Measurements from ENCODE around the gene RACK1.
A peak's percentile ranks its signal among the peaks of the same experiment; 100 is the strongest.

DNA sequence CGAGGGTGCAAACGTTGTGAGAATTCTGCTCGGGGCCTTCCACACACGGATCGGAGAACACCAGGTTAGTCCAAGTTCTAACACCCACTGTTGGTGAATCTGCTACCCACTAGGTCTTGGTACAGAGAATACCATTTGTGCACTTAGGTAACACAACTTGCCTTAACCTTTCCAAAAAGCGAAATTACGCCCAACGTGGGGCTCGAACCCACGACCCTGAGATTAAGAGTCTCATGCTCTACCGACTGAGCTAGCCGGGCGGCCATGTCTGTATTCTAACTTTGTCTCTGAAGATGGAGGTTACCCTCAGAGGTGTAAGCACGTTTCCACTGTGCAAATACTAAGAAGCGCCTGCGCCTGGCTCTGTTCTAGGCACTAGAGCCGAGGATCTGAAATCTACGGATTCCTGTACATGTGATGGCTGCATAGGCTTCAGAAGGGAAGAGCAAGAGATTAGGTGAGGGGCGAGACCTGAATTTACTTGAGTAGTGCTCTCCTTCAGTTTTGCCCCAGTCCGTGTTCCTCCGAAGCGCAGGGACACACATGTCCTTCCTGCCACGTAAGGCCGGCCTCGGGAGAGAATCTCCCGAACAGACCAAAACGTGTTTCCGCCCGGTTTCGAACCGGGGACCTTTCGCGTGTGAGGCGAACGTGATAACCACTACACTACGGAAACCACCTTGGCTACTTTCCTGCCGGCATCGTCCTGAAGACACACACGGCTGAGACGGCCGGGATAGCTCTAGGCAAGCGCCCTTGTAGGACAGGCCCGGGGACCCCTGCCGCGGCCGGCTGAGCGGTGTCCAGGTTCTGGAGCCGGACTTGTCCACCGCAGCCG is 21.7 kb downstream of the RACK1 start:
- TF ChIP-seq, protein P1, sequence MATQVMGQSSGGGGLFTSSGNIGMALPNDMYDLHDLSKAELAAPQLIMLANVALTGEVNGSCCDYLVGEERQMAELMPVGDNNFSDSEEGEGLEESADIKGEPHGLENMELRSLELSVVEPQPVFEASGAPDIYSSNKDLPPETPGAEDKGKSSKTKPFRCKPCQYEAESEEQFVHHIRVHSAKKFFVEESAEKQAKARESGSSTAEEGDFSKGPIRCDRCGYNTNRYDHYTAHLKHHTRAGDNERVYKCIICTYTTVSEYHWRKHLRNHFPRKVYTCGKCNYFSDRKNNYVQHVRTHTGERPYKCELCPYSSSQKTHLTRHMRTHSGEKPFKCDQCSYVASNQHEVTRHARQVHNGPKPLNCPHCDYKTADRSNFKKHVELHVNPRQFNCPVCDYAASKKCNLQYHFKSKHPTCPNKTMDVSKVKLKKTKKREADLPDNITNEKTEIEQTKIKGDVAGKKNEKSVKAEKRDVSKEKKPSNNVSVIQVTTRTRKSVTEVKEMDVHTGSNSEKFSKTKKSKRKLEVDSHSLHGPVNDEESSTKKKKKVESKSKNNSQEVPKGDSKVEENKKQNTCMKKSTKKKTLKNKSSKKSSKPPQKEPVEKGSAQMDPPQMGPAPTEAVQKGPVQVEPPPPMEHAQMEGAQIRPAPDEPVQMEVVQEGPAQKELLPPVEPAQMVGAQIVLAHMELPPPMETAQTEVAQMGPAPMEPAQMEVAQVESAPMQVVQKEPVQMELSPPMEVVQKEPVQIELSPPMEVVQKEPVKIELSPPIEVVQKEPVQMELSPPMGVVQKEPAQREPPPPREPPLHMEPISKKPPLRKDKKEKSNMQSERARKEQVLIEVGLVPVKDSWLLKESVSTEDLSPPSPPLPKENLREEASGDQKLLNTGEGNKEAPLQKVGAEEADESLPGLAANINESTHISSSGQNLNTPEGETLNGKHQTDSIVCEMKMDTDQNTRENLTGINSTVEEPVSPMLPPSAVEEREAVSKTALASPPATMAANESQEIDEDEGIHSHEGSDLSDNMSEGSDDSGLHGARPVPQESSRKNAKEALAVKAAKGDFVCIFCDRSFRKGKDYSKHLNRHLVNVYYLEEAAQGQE (IDR thresholded peaks at IDR 0.05; ENCODE audit: low read depth, low read length) = no peak
- TF ChIP-seq, protein P2, sequence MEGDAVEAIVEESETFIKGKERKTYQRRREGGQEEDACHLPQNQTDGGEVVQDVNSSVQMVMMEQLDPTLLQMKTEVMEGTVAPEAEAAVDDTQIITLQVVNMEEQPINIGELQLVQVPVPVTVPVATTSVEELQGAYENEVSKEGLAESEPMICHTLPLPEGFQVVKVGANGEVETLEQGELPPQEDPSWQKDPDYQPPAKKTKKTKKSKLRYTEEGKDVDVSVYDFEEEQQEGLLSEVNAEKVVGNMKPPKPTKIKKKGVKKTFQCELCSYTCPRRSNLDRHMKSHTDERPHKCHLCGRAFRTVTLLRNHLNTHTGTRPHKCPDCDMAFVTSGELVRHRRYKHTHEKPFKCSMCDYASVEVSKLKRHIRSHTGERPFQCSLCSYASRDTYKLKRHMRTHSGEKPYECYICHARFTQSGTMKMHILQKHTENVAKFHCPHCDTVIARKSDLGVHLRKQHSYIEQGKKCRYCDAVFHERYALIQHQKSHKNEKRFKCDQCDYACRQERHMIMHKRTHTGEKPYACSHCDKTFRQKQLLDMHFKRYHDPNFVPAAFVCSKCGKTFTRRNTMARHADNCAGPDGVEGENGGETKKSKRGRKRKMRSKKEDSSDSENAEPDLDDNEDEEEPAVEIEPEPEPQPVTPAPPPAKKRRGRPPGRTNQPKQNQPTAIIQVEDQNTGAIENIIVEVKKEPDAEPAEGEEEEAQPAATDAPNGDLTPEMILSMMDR (IDR thresholded peaks at IDR 0.05) = no peak
- TF ChIP-seq YY1 (IDR thresholded peaks at IDR 0.05; ENCODE audit: low read depth) (peak; percentile 69; the same call in 1 of the 2 replicates), EP300 (IDR thresholded peaks at IDR 0.05; ENCODE audit: borderline replicate concordance in 1 of 2, low read depth in 1 of 2, low read length in 1 of 2) (no peak), RAD21 (IDR thresholded peaks at IDR 0.05; ENCODE audit: low read length) (no peak), CHD2 (IDR thresholded peaks at IDR 0.05; ENCODE audit: low read length, partially characterized antibody) (peak; percentile 23), POLR2AphosphoS5 (IDR thresholded peaks at IDR 0.05; ENCODE audit: low read depth, low read length) (no peak), RXRA (IDR thresholded peaks at IDR 0.05; ENCODE audit: borderline replicate concordance, low read depth) (peak; percentile 57; the same call in 1 of the 2 replicates), ELF1 (IDR thresholded peaks at IDR 0.05) (peak; percentile 13; the same call in 1 of the 2 replicates), MEF2A (IDR thresholded peaks at IDR 0.05; ENCODE audit: borderline replicate concordance, low read depth) (no peak), GATA2 (CRISPR knock-in tag; IDR thresholded peaks at IDR 0.05) (0 out of 2 replicates have a peak, but pooled peaks have one; percentile 22)
